Lower leg skin (tissue), 4 donors: ENCODE measurements around the gene HMCN2. TPM values are rescaled to one million over a fixed set of nuclear protein-coding genes. Genes with fewer than 3 reads are reported as not detected.
"Not testable (repeated sequence)": the region's sequence is repeated elsewhere in the genome, so short reads cannot be mapped to it uniquely, and the experiment has no call there.

Experiments used
- DNase-seq, 2 donors: peaks; one replicate each; pipeline ENCODE4 v3.0.0-alpha.2; 2019; ENCODE audit warnings: low spot score in 2 of 2
- H3K4me3 ChIP-seq: fragments of 200-600 bp; sonication (generic); 2 replicates; pipeline ENCODE4 v1.5.1; 2017; ENCODE audit warnings: mild to moderate bottlenecking, low read depth; ENCODE audit not compliant: poor library complexity, severe bottlenecking
- CTCF ChIP-seq, 3 donors: fragments of 450-650 bp; IDR thresholded peaks; one replicate each; pipeline ENCODE4 v1.5.1; 2016; ENCODE audit warnings: antibody characterized with exemption in 3 of 3, mild to moderate bottlenecking in 3 of 3, moderate library complexity in 2 of 3
- POLR2A ChIP-seq, 2 donors: fragments of 450-650 bp; IDR thresholded peaks; one replicate each; pipeline ENCODE4 v1.6.1; 2016 to 2017; ENCODE audit warnings: antibody characterized with exemption in 2 of 2, mild to moderate bottlenecking in 1 of 2, moderate library complexity in 1 of 2
- WGBS, 2 donors: methylation state at CpG; one replicate each; pipeline ENCODE4 v1.1.5; 2018; 5-methylcytosine and 5-hydroxymethylcytosine counted together
- intact Hi-C: fragments of 100-400 bp; cut with DNase I; formaldehyde crosslinking; loops from one replicate; pipeline ENCODE4 v1.15.0; 2023; ENCODE audit warnings: low total_unique reads
- total RNA-seq, 4 donors: library from RNA; depleted of rRNA; stranded (reverse); fragments of >200 nt; gene quantifications; one replicate each; pipeline ENCODE4 v1.1.0, GENCODE V29; 2016

The HMCN2 gene
- total RNA-seq, 4 donors from 2014 or later = 1.9 to 4.3 (median 3.0) TPM

- 47 to 70% methylated on average over 9 of the region's 9 CpGs for WGBS, 2 donors
- DNase-seq = no peak
- TF ChIP-seq CTCF (IDR thresholded peaks at IDR 0.05) = no peak
- TF ChIP-seq POLR2A (IDR thresholded peaks at IDR 0.05) = no peak
- intact Hi-C loops = no loop called here
- H3K4me3 ChIP-seq = no peak overlapping the region
Measured at GRCh38 chr9:130433947-130434262, 168.3 kb downstream of the HMCN2 start.

DNA sequence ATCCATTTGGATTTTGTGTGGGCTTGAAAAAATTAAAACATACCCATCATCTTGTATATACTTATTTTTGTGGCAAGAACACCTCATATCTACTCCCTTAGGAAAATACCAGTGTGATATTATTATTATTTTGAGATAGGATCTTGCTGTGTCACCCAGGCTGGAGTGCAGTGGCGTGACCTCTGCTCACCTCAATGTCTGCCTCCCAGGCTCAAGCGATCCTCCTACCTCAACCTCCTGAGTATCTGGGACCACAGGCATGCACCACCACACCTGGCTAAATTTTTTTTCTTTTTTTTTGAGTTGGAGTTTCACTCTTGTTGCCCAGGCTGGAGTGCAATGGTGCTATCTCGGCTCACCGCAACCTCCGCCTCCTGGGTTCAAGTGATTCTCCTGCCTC is 169.1 kb downstream of the HMCN2 start:
- intact Hi-C loops, DNase-seq, H3K4me3 ChIP-seq: not testable (repeated sequence)
- 94% methylated on average over 5 of the region's 5 CpGs for WGBS, 2 donors

GRCh38 chr9:130437011-130437789 is 171.6 kb downstream of the HMCN2 start:
- no peak for DNase-seq
- TF ChIP-seq CTCF (IDR thresholded peaks at IDR 0.05) (no peak), POLR2A (IDR thresholded peaks at IDR 0.05) (no peak)
- intact Hi-C loops = no loop called here
- no peak overlapping the region for H3K4me3 ChIP-seq
- WGBS, 2 donors = 77 to 79% methylated on average over 15 of the region's 15 CpGs

DNA sequence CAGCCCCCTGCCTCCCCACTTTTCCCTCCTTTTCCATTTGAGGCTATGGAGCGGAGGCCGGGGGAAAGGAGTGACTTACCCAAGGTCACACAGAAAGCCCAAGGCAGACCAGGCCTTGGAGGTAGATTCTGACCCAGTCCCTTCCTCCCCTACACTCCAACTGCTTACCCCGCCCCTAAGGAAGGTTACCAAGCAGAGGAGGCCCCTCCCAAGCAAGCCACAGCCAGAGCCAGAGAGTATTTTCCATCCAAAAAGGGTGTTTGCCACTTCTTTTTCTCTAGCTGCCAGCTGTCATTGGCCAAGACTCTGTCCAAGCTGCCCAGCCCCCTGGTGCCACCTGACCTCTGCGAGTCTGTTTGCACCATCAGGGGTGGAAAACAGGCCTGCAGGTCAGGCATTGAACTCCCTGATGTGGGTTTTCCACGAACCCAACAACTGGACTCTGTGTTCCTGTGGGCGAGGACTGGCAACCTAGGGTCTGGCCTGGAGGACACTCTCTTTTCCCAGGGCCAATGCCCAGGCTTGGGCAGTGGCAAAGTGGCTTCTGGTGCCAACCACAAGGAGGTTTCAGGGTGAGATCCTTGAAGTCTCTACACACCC is 172.9 kb downstream of the HMCN2 start:
- intact Hi-C loops = no loop called here
- WGBS, 2 donors = 74 to 84% methylated on average over 5 to 6 of the region's 6 CpGs
- TF ChIP-seq POLR2A (IDR thresholded peaks at IDR 0.05) (no peak), CTCF (IDR thresholded peaks at IDR 0.05) (no peak)
- no peak for DNase-seq
- no peak overlapping the region for H3K4me3 ChIP-seq

- 97 to 100% methylated on average over 1 of the region's 1 CpG for WGBS, 2 donors
- intact Hi-C loops = no loop called here
- no peak for TF ChIP-seq POLR2A (IDR thresholded peaks at IDR 0.05)
- DNase-seq = no peak
- H3K4me3 ChIP-seq = no peak overlapping the region
Measured at GRCh38 chr9:130441031-130441430, 175.5 kb downstream of the HMCN2 start.

- H3K4me3 ChIP-seq = no peak overlapping the region
- TF ChIP-seq POLR2A (IDR thresholded peaks at IDR 0.05) (no peak), CTCF (IDR thresholded peaks at IDR 0.05) (no peak)
- DNase-seq = no peak
- WGBS, 2 donors = 93 to 95% methylated on average over 6 to 8 of the region's 9 CpGs
- intact Hi-C loops = no loop called here
Measured at GRCh38 chr9:130442746-130443455, 177.3 kb downstream of the HMCN2 start.
